NCI-H1930 (cell line): ENCODE results near the gene LIMK1.

ENCODE experiments used
- DNase-seq, 2 experiments: peaks; one replicate each; lab custom pipeline; 2025; lab: John Stamatoyannopoulos, UW

Gene LIMK1

DNA sequence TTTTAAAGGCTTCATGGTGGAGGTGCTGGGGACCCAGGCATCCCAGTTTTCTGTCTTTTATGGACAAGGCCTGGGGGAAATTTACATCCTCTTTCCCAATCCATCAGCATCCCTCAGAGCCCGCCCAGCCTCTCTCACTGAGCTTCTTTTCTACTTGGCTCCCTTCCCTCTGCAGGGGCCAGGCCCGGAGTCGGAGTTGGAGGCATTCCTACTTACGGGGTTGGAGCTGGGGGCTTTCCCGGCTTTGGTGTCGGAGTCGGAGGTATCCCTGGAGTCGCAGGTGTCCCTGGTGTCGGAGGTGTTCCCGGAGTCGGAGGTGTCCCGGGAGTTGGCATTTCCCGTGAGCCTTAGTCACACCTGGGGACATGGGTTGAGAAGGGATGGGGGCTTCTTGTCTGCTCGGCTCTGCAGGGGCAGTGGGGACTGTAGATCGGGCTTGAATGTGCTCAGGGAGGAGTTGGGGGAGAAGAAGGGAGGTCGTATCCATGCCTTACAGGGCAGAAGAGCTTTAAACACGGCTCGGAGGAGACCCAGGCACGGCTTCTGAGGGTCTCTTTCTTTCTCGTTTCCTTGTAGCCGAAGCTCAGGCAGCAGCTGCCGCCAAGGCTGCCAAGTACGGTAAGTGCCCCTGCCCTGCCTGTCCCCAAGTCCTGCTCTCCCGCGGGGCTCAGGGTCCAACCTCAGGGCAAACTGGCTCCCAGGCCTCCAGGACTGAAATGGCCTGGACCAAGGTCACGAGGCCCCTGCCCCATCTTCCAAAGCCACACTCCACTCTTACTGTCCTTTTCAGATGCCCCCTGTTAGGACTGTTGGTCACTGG lies 27.3 kb upstream of the LIMK1 start:
- DNase-seq, result no peak

DNA sequence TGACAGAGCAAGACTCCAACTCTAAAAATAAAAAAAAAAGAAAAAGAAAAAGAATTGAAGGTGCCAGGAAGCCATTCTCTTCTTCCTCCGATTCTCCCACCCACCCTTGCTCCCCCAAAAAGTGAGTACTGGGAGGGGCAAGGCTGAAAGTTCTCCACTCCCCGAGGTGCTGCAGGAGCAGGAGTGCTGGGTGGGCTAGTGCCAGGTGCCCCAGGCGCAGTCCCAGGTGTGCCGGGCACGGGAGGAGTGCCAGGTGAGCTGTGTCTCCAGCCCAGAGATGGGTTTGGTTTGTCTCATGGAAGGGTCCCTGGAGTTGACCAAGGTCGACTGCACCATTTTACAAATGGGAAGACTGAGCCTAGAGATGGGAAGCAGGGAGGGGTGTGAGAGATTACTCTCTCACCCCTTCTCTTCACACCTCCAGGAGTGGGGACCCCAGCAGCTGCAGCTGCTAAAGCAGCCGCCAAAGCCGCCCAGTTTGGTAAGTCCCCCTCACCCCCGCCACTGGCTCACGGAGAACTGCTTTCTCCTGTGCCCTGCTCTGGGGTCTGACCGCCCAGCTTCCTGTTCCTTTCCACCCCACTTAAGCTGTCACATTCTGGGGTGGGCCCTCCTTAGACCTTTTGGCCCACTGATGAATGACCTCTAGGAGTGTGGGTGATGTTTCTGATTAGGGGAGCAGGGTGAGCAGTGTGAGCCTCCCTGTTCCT lies 26.2 kb upstream of the LIMK1 start:
- DNase-seq, result no peak

DNA sequence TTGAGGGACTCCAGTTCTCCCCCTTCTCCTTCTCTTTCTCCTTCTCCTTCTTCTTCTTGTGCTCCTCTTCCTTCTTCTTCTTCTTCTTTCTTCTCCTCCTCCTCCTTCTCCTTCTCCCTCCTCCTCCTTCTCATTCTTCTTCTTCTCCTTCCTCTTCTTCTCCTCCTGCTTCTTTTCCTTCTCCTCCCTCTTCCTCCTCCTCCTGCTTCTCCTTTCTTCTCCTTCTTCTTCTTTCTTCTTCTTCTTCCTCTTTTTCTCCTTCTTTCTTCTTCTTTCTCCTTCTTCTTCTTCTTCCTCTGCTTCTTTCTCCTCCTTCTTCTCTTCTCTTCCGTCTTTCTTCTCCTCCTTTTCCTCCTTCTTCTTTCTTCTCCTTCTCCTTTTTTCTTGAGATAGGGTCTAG lies 25.6 kb upstream of the LIMK1 start:
- no peak for DNase-seq

DNA sequence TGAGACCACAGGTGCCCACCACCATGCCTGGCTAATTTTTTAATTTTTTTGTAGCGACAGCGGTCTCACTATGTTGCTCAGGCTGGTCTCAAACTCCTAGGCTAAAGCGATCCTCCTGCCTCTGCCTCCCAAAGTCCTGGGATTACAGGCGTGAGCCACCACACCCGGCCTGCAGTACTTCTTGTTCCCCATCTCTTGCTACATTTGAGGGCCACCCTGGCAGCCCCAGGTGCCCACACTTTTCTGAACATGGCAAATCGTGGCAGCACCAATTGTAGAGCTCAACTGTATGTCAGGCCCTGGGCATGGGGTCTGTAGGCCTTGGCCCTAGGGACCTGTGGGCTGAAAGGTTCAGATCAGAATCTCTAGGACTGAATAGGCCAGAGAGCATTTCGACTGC lies 25.1 kb upstream of the LIMK1 start:
- DNase-seq, result no peak

DNA sequence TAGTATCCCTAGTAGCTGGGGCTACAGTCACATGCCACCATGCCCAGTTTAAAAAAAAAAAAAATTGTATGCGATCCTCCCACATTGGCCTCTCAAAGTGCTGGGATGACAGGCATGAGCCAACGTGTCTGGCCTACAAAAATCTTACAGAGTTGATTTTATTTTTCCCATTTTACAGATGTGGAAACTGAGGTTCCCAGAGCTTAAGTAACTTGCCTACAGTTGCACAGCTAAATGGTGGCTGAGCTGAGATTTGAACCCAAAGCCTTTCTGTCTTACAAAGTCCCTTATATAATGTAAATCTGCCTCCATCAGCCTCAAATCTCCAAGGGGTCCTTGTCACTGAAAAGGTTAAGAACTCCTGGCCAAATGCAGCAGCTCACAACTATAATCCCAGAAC lies 24.6 kb upstream of the LIMK1 start:
- DNase-seq, result no peak

DNA sequence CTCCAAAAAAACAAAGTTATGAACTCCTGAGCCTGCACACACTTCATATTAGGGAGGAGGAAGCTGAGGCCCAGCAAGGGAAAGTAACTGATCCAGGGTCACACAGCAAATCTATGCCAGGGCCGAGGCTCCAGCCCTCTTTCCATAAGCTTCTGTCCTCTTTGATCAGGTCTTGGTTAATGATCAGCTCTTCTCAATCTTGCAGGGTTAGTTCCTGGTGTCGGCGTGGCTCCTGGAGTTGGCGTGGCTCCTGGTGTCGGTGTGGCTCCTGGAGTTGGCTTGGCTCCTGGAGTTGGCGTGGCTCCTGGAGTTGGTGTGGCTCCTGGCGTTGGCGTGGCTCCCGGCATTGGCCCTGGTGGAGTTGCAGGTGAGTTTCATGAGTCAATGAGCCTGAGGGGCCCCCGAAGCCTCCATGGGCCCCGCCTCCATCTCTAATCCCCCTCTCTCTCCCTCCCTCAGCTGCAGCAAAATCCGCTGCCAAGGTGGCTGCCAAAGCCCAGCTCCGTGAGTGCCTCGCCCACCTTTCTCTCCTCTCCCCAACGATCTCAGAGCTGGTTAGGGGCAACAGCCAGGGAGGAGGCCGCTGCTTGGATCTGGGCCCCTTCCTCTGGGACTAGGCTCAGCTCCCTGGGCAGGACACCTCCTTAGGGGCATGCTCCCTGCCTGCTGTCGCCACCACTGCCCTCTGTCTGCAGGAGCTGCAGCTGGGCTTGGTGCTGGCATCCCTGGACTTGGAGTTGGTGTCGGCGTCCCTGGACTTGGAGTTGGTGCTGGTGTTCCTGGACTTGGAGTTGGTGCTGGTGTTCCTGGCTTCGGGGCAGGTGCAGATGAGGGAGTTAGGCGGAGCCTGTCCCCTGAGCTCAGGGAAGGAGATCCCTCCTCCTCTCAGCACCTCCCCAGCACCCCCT lies 23.7 kb upstream of the LIMK1 start:
- DNase-seq, result no peak

DNA sequence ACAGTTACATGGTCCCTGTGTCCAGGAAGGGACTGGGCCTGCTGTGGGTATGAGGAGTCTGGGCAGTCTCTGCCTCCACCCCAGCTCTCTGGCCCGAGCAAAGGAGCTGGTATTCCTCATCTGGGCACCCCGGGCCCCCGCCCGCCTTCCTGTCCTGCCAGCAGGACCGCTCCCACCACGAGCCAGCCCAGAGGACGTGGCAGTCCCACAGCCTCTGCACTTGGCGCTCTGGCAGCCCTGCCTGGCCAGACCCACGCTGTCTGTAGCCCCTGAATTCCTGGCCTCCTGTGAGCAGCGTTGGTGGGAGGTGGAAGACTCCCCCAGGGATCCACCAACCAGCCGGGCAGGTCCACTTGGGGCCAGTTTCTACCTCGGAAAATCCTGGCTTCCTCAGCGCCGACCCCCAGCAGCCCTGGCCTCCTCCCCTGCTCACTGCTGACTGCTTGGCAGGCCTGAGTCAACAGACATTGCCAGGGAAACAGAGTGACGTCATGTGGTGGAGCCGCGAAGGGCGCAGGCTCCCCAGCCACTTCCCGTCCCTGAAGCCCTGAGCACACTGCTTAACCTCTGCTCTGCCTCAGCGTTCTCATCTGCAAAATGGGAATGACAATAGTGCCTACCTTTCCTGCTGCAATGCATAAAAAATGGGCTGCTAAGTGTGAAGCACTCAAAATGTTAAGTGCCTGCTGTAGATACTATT lies 21.6 kb upstream of the LIMK1 start:
- no peak for DNase-seq

DNA sequence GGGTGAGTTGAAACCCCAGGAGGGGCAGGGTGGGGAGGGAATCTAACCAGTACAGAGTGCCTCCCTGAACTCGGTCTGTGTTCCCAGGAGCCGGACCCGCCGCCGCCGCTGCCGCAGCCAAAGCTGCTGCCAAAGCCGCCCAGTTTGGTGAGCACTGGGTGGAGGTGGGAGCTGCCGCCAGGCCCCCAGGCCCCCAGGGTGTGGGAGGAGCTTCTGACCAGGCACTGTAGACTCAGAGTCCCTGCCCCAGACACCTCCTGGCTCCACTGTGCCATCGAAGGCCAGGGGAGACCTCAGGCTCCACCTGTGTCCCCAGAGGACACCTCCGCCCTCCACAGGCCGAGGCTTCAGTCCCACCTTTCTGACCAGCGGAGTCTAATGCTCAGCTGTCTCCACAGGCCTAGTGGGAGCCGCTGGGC lies 20.4 kb upstream of the LIMK1 start:
- DNase-seq, result no peak

DNA sequence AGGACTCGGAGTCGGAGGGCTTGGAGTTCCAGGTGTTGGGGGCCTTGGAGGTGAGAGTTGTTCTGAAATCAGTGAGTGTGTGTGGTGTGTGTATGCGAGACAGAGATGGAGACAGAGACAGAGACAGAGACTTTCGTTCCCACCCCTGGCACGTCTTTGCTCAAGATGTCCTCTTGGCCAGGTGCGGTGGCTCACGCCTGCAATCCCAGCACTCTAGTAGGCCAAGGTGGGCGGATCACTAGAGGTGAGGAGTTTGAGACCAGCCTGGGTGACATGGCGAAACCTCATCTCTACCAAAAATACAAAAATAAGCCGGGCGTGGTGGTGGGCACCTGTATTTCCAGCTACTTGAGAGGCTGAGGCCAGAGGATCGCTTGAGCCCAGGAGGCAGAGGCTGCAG lies 20.0 kb upstream of the LIMK1 start:
- no peak for DNase-seq

DNA sequence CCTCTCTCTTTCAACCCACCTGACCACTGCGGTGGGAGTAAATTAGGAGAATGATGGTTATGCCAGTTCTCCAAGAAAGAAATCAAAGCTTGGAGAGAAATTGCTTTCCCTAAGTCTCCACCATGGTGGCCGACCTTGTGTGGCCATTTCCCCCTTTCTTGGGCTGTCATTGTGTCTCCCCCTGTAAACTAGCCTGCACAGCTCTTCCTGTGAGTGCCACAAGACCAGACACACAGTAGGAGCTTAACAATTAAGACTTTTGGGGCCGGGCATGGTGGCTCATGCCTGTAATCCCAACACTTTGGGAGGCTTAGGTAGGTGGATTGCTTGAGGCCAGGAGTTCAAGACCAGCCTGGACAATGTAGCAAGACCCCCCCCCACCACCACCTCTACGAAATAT lies 18.9 kb upstream of the LIMK1 start:
- DNase-seq, result no peak

DNA sequence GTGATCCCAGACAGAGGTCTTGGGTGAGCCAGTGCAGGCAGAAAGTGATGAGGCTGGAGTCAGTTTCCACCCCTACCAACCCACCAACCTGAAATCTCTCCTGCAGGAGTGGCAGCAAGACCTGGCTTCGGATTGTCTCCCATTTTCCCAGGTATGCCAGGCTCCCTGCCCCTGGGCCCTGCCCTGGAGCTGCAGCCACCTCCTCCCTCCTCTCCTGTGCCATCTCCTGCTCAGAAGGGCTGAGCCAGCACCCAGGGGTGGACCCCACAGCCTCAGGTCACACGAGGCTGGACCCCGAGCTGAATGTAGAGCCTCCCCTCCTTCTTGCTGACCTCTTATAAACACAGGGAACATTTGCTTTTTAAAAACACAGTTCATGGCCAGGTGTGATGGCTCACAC lies 17.0 kb upstream of the LIMK1 start:
- no peak for DNase-seq

DNA sequence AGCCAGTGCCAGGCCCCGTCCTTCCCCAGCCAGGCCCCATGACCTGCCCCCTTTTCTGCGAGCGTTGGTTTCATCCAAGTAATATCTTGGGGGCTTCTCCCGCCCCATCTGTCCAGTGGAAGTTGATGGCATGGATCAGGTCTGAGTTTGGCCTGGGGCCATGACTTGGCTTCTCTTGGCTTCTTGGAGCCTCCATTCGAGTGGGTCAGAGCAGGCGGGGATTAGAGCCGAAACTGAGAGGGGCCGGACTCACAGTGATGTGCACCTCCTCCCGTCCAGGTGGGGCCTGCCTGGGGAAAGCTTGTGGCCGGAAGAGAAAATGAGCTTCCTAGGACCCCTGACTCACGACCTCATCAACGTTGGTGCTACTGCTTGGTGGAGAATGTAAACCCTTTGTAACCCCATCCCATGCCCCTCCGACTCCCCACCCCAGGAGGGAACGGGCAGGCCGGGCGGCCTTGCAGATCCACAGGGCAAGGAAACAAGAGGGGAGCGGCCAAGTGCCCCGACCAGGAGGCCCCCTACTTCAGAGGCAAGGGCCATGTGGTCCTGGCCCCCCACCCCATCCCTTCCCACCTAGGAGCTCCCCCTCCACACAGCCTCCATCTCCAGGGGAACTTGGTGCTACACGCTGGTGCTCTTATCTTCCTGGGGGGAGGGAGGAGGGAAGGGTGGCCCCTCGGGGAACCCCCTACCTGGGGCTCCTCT lies 15.1 kb upstream of the LIMK1 start:
- no peak for DNase-seq

DNA sequence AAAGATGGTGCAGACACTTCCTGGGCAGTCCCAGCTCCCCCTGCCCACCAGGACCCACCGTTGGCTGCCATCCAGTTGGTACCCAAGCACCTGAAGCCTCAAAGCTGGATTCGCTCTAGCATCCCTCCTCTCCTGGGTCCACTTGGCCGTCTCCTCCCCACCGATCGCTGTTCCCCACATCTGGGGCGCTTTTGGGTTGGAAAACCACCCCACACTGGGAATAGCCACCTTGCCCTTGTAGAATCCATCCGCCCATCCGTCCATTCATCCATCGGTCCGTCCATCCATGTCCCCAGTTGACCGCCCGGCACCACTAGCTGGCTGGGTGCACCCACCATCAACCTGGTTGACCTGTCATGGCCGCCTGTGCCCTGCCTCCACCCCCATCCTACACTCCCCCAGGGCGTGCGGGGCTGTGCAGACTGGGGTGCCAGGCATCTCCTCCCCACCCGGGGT lies 14.5 kb upstream of the LIMK1 start:
- DNase-seq, result no peak

DNA sequence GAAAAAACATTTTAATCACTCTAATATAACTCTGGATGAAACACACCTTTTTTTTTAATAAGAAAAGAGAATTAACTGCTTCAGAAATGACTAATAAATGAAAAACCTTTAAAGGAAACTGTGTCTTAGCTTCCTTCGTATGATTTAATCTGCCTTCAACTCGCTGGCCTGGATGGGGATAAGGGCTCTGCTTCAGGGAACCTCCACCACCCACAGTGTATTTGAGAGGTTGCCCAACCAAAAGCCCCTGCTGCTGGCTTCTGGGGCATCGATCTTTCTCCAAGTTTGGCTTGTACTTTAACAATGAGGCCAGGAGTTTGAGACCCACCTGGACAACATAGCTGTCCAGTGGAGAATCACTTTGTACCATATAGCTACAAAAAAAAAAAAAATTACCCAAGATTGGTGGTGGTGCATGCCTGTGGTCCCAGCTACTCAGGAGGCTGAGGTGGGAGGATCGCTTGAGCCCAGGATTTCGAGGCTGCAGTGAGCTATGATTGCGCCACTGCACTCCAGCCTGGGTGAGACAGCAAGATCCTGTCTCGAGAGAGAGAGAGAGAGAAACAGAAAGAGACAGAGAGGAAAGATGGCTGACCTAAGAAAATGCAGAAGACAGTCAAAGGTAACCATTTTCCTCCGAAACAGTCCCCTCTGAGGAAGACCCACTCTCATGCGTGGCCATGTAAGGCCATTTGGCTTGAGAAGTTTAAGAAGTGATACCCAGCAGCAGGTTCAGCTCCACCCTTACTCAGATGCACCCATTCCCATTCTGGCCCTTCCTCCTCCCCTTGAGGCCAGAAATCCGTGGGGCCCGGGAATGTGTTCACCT lies 13.6 kb upstream of the LIMK1 start:
- no peak for DNase-seq

DNA sequence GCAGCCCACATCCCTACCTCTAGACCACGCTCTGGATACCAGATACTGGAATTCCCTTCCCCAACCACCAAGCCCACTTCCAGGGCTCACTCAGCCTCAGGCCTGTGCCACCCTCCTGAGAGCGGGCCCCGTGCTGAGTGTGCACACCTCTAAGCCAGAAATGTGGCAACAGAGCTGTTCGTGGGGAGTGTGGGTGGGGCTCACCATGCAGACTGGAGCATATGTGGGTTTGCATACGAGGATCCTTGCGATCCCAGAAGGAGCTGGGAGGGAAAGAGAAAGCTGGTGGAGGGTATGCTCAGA lies 13.0 kb upstream of the LIMK1 start:
- DNase-seq, result no peak

DNA sequence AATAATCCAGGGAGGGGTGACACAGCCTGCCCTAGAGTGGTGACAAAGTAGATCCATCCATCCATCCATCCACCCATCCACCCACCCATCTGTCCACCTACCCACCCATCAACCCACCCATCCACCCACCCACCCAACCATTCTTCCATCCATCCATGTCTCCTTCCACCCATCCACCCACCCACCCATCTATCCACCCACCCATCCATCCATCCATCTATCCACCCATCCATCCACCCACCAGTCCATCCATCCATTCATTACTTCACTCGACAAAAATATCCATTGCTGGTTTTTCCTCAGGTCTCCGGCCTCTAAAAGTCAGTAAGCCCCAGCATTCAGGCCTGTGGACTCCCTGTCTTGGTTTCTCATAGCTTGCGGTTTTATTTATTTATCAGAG lies 12.5 kb upstream of the LIMK1 start:
- no peak for DNase-seq

DNA sequence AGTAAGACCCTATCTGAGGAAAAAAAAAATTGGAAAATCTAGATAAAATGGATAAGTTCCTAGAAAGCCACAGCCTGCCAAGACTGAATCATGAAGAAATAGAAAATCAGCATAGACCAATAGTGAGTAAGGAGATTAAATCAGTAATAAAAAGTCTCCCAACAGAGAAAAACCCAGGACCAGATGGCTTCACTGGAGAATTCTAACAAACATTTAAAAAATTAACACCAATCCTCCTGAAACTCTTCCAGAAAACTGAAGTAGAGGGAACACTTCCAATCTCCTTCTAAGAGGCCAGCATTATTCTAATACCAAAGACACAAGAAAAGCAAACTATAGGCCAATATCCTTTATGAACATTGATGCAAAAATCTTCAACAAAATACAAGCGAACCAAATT lies 8.8 kb upstream of the LIMK1 start:
- DNase-seq, result no peak

DNA sequence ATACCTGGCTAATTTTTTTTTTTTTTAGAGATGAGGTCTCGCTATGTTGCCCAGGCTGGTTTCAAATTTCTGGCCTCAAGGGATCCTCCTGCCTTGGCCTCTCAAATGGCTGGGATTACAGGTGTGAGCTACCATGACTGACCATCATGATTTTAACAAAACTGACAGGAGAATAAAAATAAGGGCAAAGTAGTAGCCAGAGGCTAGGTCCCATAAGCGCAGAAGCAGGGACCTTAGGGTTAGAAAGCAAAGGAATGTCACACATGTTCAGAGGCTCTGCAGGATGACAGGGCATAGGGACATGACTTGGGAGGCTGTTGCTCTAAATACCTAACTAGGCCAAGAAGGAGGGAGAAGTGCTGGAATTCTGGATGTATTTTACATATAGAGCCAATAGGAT lies 5.1 kb upstream of the LIMK1 start:
- DNase-seq, result no peak

DNA sequence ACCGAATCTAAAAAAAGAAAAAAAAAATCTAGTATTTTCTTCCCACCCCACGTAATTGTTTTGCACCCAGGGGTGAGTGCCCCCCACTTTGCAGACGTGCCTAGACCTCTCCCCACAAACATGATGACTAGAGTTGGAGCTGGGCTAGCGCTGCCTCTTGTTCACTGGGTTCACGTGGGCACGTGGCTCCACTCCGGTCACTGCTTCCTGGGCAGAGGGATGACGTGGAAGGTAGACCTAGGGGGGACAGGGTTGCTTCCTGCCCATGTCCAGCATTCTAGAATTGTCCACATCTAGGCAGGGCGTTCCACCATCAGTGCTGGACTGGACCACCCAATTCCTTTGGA lies 861 bp upstream of the LIMK1 start:
- DNase-seq, result no peak

DNA sequence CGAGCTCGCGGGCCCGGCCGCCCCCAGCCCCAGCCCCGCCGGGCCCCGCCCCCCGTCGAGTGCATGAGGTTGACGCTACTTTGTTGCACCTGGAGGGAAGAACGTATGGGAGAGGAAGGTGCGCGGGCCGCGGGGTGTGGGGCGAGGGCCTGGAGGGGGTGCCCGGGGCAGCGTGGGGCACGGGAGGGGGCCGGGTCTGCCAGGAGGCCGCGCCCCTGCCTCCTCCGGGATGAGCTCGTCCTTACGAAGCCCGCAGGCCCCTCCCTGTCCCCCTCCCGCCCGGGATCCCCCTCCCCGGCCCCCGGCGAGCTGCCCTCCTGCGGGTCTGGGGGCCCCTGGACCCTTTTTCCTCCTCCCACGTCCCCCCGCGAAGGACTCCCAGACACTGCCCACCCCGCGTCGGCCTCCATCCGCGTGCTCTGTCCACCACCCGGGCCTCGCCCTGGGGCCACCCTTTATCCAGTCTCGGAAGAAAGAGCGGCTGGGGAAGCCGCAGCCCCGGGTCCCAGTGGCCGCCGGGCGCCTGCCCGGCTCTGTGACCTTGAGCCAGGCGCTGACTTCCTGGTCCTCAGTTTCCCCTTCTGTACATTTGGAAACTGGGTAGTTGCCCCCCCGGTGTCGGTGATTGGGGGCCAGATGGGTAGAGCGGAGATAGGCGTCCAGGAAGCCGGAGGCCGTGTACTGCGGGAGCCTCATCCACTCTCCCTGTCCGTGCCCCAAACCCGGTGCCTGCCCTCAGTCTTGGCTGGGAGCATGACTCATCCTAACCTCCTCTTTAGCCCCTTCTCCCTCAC lies 521 bp downstream of the LIMK1 start:
- DNase-seq, result peak in 1 of 2 experiments; percentile 65
